ENCODE measurements around the gene TMEM132C. TPM values are rescaled to one million over a fixed set of nuclear protein-coding genes. Genes with fewer than 3 reads are reported as not detected.
"Not testable (repeated sequence)": the region's sequence is repeated elsewhere in the genome, so short reads cannot be mapped to it uniquely, and the experiment has no call there.

TMEM132C gene
- total RNA-seq, 1 donor from 2014 or later = not detected

- Mint-ChIP-seq H3K9me3 (peaks cover 12% of the 10 kb centered on the region), H3K4me3 (no peak overlapping the region), H3K27me3 (no peaks in the 10 kb centered on the region), H3K4me1 (no peaks in the 10 kb centered on the region), H3K27ac (no peak overlapping the region), H3K36me3 (ENCODE audit: low read depth) (no peaks in the 10 kb centered on the region)
- ChIA-PET CTCF (no interaction called here), POLR2A (no interaction called here)
- ATAC-seq (ENCODE audit: low read depth) (no peak), DNase-seq (no peak)
- intact Hi-C loops (cut with micrococcal nuclease) = no loop called here
- no peak for TF ChIP-seq CTCF (IDR thresholded peaks at IDR 0.05)
Measured at GRCh38 chr12:128240745-128241144, 26.2 kb upstream of the TMEM132C start.

- Mint-ChIP-seq H3K9me3 (peaks cover 5% of the 10 kb centered on the region), H3K27ac (no peak overlapping the region), H3K4me1 (no peaks in the 10 kb centered on the region), H3K27me3 (no peaks in the 10 kb centered on the region), H3K36me3 (ENCODE audit: low read depth) (no peaks in the 10 kb centered on the region), H3K4me3 (no peak overlapping the region)
- TF ChIP-seq CTCF (IDR thresholded peaks at IDR 0.05) = no peak
- POLR2A ChIA-PET = no interaction called here
- CTCF ChIA-PET = no interaction called here
- no peak for DNase-seq
- intact Hi-C loops (cut with micrococcal nuclease) = no loop called here
- no peak for ATAC-seq (ENCODE audit: low read depth)
Measured at GRCh38 chr12:128245121-128245520, 21.8 kb upstream of the TMEM132C start.

- POLR2A ChIA-PET = no interaction called here
- no peaks in the 10 kb centered on the region for H3K36me3 Mint-ChIP-seq (ENCODE audit: low read depth)
- H3K27ac Mint-ChIP-seq = no peak overlapping the region
- ATAC-seq (ENCODE audit: low read depth) (no peak), DNase-seq (no peak)
- no peaks in the 10 kb centered on the region for H3K27me3 Mint-ChIP-seq
- no peaks in the 10 kb centered on the region for H3K4me1 Mint-ChIP-seq
- CTCF ChIA-PET = no interaction called here
- H3K4me3 Mint-ChIP-seq = no peak overlapping the region
- TF ChIP-seq CTCF (IDR thresholded peaks at IDR 0.05) = no peak
- peaks cover 4% of the 10 kb centered on the region for H3K9me3 Mint-ChIP-seq
- intact Hi-C loops (cut with micrococcal nuclease) = no loop called here
Measured at GRCh38 chr12:128245905-128246304, 21.1 kb upstream of the TMEM132C start.

- ATAC-seq (ENCODE audit: low read depth) (no peak), DNase-seq (no peak)
- Mint-ChIP-seq H3K36me3 (ENCODE audit: low read depth) (no peaks in the 10 kb centered on the region), H3K4me3 (no peak overlapping the region), H3K27me3 (no peaks in the 10 kb centered on the region), H3K4me1 (no peaks in the 10 kb centered on the region), H3K27ac (no peak overlapping the region), H3K9me3 (peaks cover 3% of the 10 kb centered on the region)
- ChIA-PET CTCF (no interaction called here), POLR2A (no interaction called here)
- intact Hi-C loops (cut with micrococcal nuclease) = no loop called here
- TF ChIP-seq CTCF (IDR thresholded peaks at IDR 0.05) = no peak
Measured at GRCh38 chr12:128250096-128250495, 16.9 kb upstream of the TMEM132C start.

- H3K4me1 Mint-ChIP-seq; CTCF ChIA-PET; H3K27me3 Mint-ChIP-seq; POLR2A ChIA-PET; DNase-seq; ATAC-seq (ENCODE audit: low read depth); H3K9me3 Mint-ChIP-seq; intact Hi-C loops (cut with micrococcal nuclease); H3K27ac Mint-ChIP-seq; H3K36me3 Mint-ChIP-seq (ENCODE audit: low read depth); H3K4me3 Mint-ChIP-seq: not testable (repeated sequence)
Measured at GRCh38 chr12:128253829-128254228, 13.1 kb upstream of the TMEM132C start.

GRCh38 chr12:128258866-128259555, 8.0 kb upstream of the TMEM132C start:
- Mint-ChIP-seq H3K9me3 (peaks cover under 1% of the 10 kb centered on the region), H3K27ac (no peak overlapping the region), H3K27me3 (peaks cover 3% of the 10 kb centered on the region), H3K36me3 (ENCODE audit: low read depth) (no peaks in the 10 kb centered on the region), H3K4me3 (no peak overlapping the region), H3K4me1 (no peaks in the 10 kb centered on the region)
- ATAC-seq (ENCODE audit: low read depth) (no peak), DNase-seq (no peak)
- ChIA-PET POLR2A (no interaction called here), CTCF (interaction anchor here (0.8 to 2.1 kb wide), 6 partner anchors 8 to 1755 kb away, joined by 3 to 20 read pairs (median 5); no protein-coding TSS in a partner anchor)
- no peak for TF ChIP-seq CTCF (IDR thresholded peaks at IDR 0.05)
- intact Hi-C loops (cut with micrococcal nuclease) = loop anchor here (5.0 kb wide), 1 partner anchor 1773 kb away; no protein-coding TSS in a partner anchor

Measured in activated B cell treated with CpG ODN at 0.5 μM for 24 hours (primary cell).